GM12878 (cell line): ENCODE data around the gene BMP7. TPM values are rescaled to one million over a fixed set of nuclear protein-coding genes. Genes with fewer than 3 reads are reported as not detected.

Experiments used
- ATAC-seq: fragments of 200-7000 bp; cut with Tn5 transposase; 3 replicates; pipeline ENCODE4 v1.9.1; 2020; ENCODE audit warnings: mild to moderate bottlenecking, moderate library complexity
- BruUV-seq: library from RNA; stranded (reverse); fragments of 400-500 nt; replicated peaks from 2 replicates; lab custom pipeline; 2021; lab: Mats Ljungman, UMichigan
- CTCF ChIA-PET: fragments of 300-600 bp; sonication (Branson Sonifier 250); formaldehyde crosslinking; extraction: SDS; loops from one replicate; lab custom pipeline; 2021; ENCODE audit warnings: inconsistent platforms; lab: Yijun Ruan, JAX
- POLR2A ChIA-PET: fragments of 350-600 bp; formaldehyde crosslinking; extraction: SDS; loops from one replicate; lab custom pipeline; 2021; ENCODE audit warnings: inconsistent platforms; lab: Charles Lee
- RAD21 ChIA-PET: fragments of 300-600 bp; sonication (Branson Sonifier 250); formaldehyde crosslinking; loops from one replicate; lab custom pipeline; 2023; ENCODE audit warnings: antibody characterized with exemption; ENCODE audit not compliant: unreplicated experiment; lab: Charles Lee
- SMC1A ChIA-PET: fragments of 300-600 bp; sonication (Branson Sonifier 250); formaldehyde crosslinking; loops from one replicate; lab custom pipeline; 2023; ENCODE audit not compliant: unreplicated experiment, uncharacterized antibody; lab: Charles Lee
- DNase-seq: peaks from one replicate; pipeline ENCODE4 v3.0.0-alpha.2; 2011; ENCODE audit warnings: low read depth, low spot score
- FAIRE-seq: peaks from 3 replicates; lab custom pipeline; 2011; peaks lifted over from hg19 to GRCh38; lab: Jason Lieb, UNC
- H2AFZ ChIP-seq: 2 replicates; pipeline ENCODE4 v1.6.0; 2011; ENCODE audit warnings: low read depth, low read length, control low read depth; ENCODE audit not compliant: control insufficient read depth
- H3K27ac ChIP-seq: 2 replicates; pipeline ENCODE4 v1.5.1; 2011; ENCODE audit warnings: control low read depth; ENCODE audit not compliant: control insufficient read depth, insufficient read depth
- H3K27me3 ChIP-seq, 2 experiments: replicated peaks in 1 of 2; 2 replicates each; pipeline versions ENCODE4 v1.6.0 to v1.6.1; 2011; ENCODE audit warnings: low read length in 1 of 2; ENCODE audit not compliant: control insufficient read depth in 2 of 2, insufficient read depth in 2 of 2
- H3K36me3 ChIP-seq, 2 experiments: 2 replicates each; pipeline ENCODE4 v1.5.1; 2011; ENCODE audit warnings: low read length in 1 of 2; ENCODE audit not compliant: control insufficient read depth in 2 of 2, insufficient read depth in 2 of 2
- H3K4me1 ChIP-seq: 2 replicates; pipeline ENCODE4 v1.6.1; 2011; ENCODE audit warnings: mild to moderate bottlenecking, low read length, moderate library complexity, mixed read lengths; ENCODE audit not compliant: control insufficient read depth, insufficient read depth
- H3K4me2 ChIP-seq: 2 replicates; pipeline ENCODE4 v1.6.0; 2011; ENCODE audit warnings: control low read depth; ENCODE audit not compliant: control insufficient read depth, insufficient read depth
- H3K4me3 ChIP-seq: fragments of 200-600 bp; sonication (generic); 2 replicates; pipeline ENCODE4 v1.5.1; 2016
- H3K79me2 ChIP-seq: 2 replicates; pipeline ENCODE4 v1.6.0; 2011; ENCODE audit warnings: low read length; ENCODE audit not compliant: control insufficient read depth, insufficient read depth
- H3K9ac ChIP-seq: 2 replicates; pipeline ENCODE4 v1.8.0; 2011; ENCODE audit warnings: low read length, control low read depth, mixed read lengths; ENCODE audit not compliant: control insufficient read depth, insufficient read depth
- H3K9me3 ChIP-seq: replicated peaks from 3 replicates; pipeline ENCODE4 v1.5.1; 2011; ENCODE audit warnings: mild to moderate bottlenecking, low read length; ENCODE audit not compliant: control insufficient read depth, insufficient read depth
- H4K20me1 ChIP-seq: 2 replicates; pipeline ENCODE4 v1.6.0; 2011; ENCODE audit not compliant: control insufficient read depth, insufficient read depth
- ATF3 ChIP-seq: IDR thresholded peaks from 2 replicates; pipeline ENCODE4 v1.6.1; 2011; ENCODE audit warnings: low read depth, mild to moderate bottlenecking, low read length, moderate library complexity, borderline replicate concordance; ENCODE audit errors: extremely low read depth
- BACH1 ChIP-seq: fragments of 450-650 bp; IDR thresholded peaks from 2 replicates; pipeline ENCODE4 v1.6.1; 2017; ENCODE audit warnings: mild to moderate bottlenecking, borderline replicate concordance
- E2F8 ChIP-seq: fragments of 450-650 bp; IDR thresholded peaks from 2 replicates; pipeline ENCODE4 v1.6.1; 2018; ENCODE audit warnings: mild to moderate bottlenecking, low read depth, moderate library complexity; ENCODE audit not compliant: partially characterized antibody
- EZH2 ChIP-seq: IDR thresholded peaks from 2 replicates; pipeline ENCODE4 v1.6.1; 2012; ENCODE audit warnings: low read depth, mild to moderate bottlenecking, control low read depth, inconsistent platforms, low read length, borderline replicate concordance; ENCODE audit not compliant: control insufficient read depth
- MTA2 ChIP-seq: fragments of 450-650 bp; IDR thresholded peaks from 2 replicates; pipeline ENCODE4 v1.6.1; 2016; ENCODE audit warnings: low read depth, mild to moderate bottlenecking, moderate library complexity
- MXI1 ChIP-seq: fragments of 150-350 bp; IDR thresholded peaks from 2 replicates; pipeline ENCODE4 v1.6.1; 2011; ENCODE audit warnings: low read depth, mild to moderate bottlenecking, inconsistent platforms, low read length, improper control_type of control experiment
- SIN3A ChIP-seq: IDR thresholded peaks from 2 replicates; pipeline ENCODE4 v1.6.1; 2012; ENCODE audit warnings: low read depth, low read length, improper control_type of control experiment
- ZNF687 ChIP-seq: fragments of 450-650 bp; IDR thresholded peaks from 2 replicates; pipeline ENCODE4 v1.6.1; 2017; ENCODE audit warnings: mild to moderate bottlenecking, moderate library complexity
- WGBS: methylation state at CpG from one replicate; pipeline ENCODE4 v1.1.6; 2016; ENCODE audit warnings: low lambda C conversion rate; ENCODE audit not compliant: insufficient replicate concordance, insufficient coverage; ENCODE audit errors: missing lambda C conversion rate; 5-methylcytosine and 5-hydroxymethylcytosine counted together
- in situ Hi-C: fragments of 300-500 bp; cut with MboI; formaldehyde crosslinking; loops from 9 replicates; pipeline ENCODE4 v1.14.3; 2018; ENCODE audit warnings: mixed read lengths
- intact Hi-C: fragments of 100-400 bp; cut with micrococcal nuclease; formaldehyde crosslinking; loops from one replicate; pipeline ENCODE4 v1.14.2; 2022; ENCODE audit not compliant: unreplicated experiment
- polyA plus RNA-seq, 11 experiments: library from polyadenylated mRNA; depleted of rRNA in 4 of 11; unstranded in 6 of 11; stranded (reverse) in 5 of 11; fragments of >200 nt; fragmentation: Nextera tagmentation in 4 of 11; fragmentation: Illumina TruSeq in 1 of 11; extraction: Ambion mirVana in 4 of 11; extraction: Trizol in 1 of 11; gene quantifications; 1 replicate in 1 of 11; 2 replicates in 10 of 11; pipeline versions ENCODE4 v1.2.1 to v1.2.3, GENCODE V29; 2011 to 2016; ENCODE audit warnings: inconsistent platforms in 2 of 11, missing spikeins in 2 of 11, low read depth in 1 of 11
- total RNA-seq, 4 experiments: library from RNA; depleted of rRNA in 3 of 4; stranded (reverse); fragments of >200 nt in 3 of 4; fragmentation: Illumina TruSeq in 1 of 4; extraction: Trizol in 1 of 4; gene quantifications; 2 replicates each; pipeline versions ENCODE4 v1.2.1 to v1.2.3, GENCODE V29; 2013 to 2021

The BMP7 gene
- total and polyA plus RNA-seq, 10 of the 15 experiments (the other 5 are each of a cell fraction or from before 2014, with no cell fraction given): 0.18 to 0.51 (median 0.28) TPM; not detected in 7

- POLR2A ChIA-PET: no interaction called here
- WGBS: 39% methylated on average over 5 of the region's 5 CpGs
- no TSS peak for BruUV-seq
- H2AFZ ChIP-seq: no peak overlapping the region
- no peaks in the 10 kb centered on the region for H3K36me3 ChIP-seq
- no peaks in the 10 kb centered on the region for H3K9me3 ChIP-seq
- TF ChIP-seq EZH2 (no peak), MTA2 (no peak), ZNF687 (no peak), ATF3 (no peak), MXI1 (no peak), BACH1 (no peak), E2F8 (no peak), SIN3A (no peak)
- TF ChIP-seq, all 136 proteins: peak for 0
- peaks cover 0 to 7% of the 10 kb centered on the region in 2 experiments for H3K27me3 ChIP-seq
- in situ Hi-C loops (no loop called here), intact Hi-C loops (no loop called here)
- no peaks in the 10 kb centered on the region for H3K4me1 ChIP-seq
- no peak overlapping the region for H3K4me3 ChIP-seq
- H3K27ac ChIP-seq: no peak overlapping the region
- no peaks in the 10 kb centered on the region for H4K20me1 ChIP-seq
- H3K9ac ChIP-seq: no peak overlapping the region
- no peaks in the 10 kb centered on the region for H3K79me2 ChIP-seq
- ChIA-PET SMC1A (no interaction called here), CTCF (no interaction called here), RAD21 (no interaction called here)
- no peak overlapping the region for H3K4me2 ChIP-seq
- no peak for FAIRE-seq
- ATAC-seq: no peak
- DNase-seq: no peak
These were observed 47.5 kb upstream of the BMP7 start for GRCh38 chr20:57313951-57314350.
